ENCODE measurements around the gene BPIFB1. TPM values are rescaled to one million over a fixed set of nuclear protein-coding genes. Genes with fewer than 3 reads are reported as not detected.

The BPIFB1 gene, protein sequence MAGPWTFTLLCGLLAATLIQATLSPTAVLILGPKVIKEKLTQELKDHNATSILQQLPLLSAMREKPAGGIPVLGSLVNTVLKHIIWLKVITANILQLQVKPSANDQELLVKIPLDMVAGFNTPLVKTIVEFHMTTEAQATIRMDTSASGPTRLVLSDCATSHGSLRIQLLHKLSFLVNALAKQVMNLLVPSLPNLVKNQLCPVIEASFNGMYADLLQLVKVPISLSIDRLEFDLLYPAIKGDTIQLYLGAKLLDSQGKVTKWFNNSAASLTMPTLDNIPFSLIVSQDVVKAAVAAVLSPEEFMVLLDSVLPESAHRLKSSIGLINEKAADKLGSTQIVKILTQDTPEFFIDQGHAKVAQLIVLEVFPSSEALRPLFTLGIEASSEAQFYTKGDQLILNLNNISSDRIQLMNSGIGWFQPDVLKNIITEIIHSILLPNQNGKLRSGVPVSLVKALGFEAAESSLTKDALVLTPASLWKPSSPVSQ
- 1 to 10 TPM in 1 of 3 donors, under 1 TPM in 1, not detected in 1; 0.66 to 1.0 TPM for total RNA-seq

DNA sequence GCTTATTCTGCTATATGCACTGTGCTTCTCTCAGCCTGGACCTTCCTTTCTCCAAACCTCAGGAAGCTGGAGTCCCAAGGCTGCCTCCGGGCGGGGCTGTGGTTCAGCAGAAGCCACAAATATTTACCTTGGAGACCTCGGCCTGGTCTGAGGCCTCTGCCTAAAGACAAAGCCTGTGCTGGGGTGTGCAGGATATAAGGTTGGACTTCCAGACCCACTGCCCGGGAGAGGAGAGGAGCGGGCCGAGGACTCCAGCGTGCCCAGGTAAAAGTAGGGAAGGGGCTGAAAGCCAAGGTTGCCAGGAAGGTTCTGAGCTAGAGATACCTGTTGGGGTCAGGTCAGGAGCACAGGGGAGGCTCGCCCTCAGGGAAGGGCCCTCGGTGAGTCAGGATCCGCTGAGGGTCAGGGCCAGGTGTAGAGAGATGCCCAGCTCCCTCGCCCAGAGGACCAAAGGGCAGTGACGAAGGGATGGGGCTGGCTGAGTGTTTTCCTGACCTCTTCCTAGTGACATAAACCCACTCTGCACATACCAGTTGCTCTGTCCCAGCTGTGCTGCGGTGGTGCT is at the start of gene BPIFB1:
BPIFB1 (plus strand) TSS at position 224 of the 565 bp plus-strand sequence. CDS start 2,860 bp downstream, outside the sequence.
- Histone ChIP-seq H3K27ac (no peak within 1 kb of the TSS), H3K4me1 (no peaks in the 10 kb centered on the region), H3K9me3 (peaks cover 0 to 3% of the 10 kb centered on the region in 2 donors), H3K4me3 (no peak within 1 kb of the TSS), H3K36me3 (no peaks in the 10 kb centered on the region), H3K27me3 (no peaks in the 10 kb centered on the region)
- no peak for DNase-seq (ENCODE audit: low spot score in 2 of 2)
- TF ChIP-seq POLR2A (IDR thresholded peaks at IDR 0.05): no peak
- no peak for TF ChIP-seq POLR2AphosphoS5 (IDR thresholded peaks at IDR 0.05)
- TF ChIP-seq, protein P1, sequence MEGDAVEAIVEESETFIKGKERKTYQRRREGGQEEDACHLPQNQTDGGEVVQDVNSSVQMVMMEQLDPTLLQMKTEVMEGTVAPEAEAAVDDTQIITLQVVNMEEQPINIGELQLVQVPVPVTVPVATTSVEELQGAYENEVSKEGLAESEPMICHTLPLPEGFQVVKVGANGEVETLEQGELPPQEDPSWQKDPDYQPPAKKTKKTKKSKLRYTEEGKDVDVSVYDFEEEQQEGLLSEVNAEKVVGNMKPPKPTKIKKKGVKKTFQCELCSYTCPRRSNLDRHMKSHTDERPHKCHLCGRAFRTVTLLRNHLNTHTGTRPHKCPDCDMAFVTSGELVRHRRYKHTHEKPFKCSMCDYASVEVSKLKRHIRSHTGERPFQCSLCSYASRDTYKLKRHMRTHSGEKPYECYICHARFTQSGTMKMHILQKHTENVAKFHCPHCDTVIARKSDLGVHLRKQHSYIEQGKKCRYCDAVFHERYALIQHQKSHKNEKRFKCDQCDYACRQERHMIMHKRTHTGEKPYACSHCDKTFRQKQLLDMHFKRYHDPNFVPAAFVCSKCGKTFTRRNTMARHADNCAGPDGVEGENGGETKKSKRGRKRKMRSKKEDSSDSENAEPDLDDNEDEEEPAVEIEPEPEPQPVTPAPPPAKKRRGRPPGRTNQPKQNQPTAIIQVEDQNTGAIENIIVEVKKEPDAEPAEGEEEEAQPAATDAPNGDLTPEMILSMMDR (IDR thresholded peaks at IDR 0.05): no peak
- intact Hi-C loops (cut with DNase I; ENCODE audit: low total_unique reads): no loop called here

DNA sequence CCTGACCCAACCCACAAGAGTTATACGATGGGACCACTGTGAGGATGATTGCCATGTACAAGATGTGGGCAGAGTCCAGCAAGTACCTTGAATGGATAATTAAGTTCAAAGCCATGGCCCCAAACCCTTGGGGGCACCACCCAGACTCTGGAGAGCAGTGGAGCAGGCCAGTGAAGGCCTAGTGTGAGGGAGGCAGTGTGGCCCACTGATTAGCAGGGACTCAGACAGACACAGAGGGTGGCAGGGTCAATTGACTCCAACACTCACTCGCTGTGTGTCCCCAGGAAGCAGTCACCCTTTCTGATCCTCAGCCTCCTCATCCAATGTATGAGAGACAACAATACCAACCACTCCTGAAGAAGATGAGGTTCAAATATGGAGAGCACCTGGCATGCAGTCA is 49.0 kb upstream of the BPIFB1 start:
- Histone ChIP-seq H3K36me3 (no peaks in the 10 kb centered on the region), H3K27me3 (peaks cover 0 to 13% of the 10 kb centered on the region in 2 donors)

DNA sequence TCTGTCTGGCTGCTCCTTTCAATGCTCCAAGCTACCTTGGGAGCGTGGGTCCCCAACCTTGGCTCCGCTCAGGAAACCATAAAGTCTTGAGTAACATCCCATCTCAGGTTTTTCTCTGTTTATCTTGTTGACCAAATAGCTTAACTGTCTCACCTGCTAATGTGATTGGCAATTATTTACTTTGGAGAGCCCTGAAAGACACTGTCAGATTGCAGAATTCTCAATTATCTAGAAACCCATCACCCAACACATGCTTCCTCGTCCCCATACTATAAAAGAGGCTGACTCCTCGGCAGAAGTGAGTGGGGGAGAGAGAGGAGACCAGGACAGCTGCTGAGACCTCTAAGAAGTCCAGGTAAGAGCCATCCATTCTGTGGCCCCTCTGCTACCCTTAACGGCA is 47.3 kb upstream of the BPIFB1 start, which contains the start of gene BPIFA1:
BPIFA1 (plus strand) TSS at position 301 of the 400 bp plus-strand sequence. CDS start 1,716 bp downstream, outside the sequence.
- no peaks in the 10 kb centered on the region for H3K4me1 ChIP-seq
- TF ChIP-seq POLR2AphosphoS5 (IDR thresholded peaks at IDR 0.05) (no peak), POLR2A (IDR thresholded peaks at IDR 0.05) (no peak)
- TF ChIP-seq, protein P1 (IDR thresholded peaks at IDR 0.05): no peak
- H3K9me3 ChIP-seq: no peaks in the 10 kb centered on the region
- H3K27me3 ChIP-seq: peaks cover 0 to 13% of the 10 kb centered on the region in 2 donors
- intact Hi-C loops (cut with DNase I; ENCODE audit: low total_unique reads): no loop called here
- H3K36me3 ChIP-seq: no peaks in the 10 kb centered on the region
- no peak within 1 kb of the TSS for H3K4me3 ChIP-seq
- no peak for DNase-seq (ENCODE audit: low spot score in 2 of 2)
- no peak within 1 kb of the TSS for H3K27ac ChIP-seq

More for the DNA sequence above, 49.0 kb upstream of the BPIFB1 start:
- intact Hi-C loops (cut with DNase I; ENCODE audit: low total_unique reads): no loop called here
- TF ChIP-seq POLR2AphosphoS5 (IDR thresholded peaks at IDR 0.05): no peak
- TF ChIP-seq, protein P1 (IDR thresholded peaks at IDR 0.05): no peak
- TF ChIP-seq POLR2A (IDR thresholded peaks at IDR 0.05): no peak
- Histone ChIP-seq H3K27ac (no peak overlapping the region), H3K4me3 (no peak overlapping the region), H3K9me3 (no peaks in the 10 kb centered on the region), H3K4me1 (no peaks in the 10 kb centered on the region)
- DNase-seq (ENCODE audit: low spot score in 2 of 2): no peak

DNA sequence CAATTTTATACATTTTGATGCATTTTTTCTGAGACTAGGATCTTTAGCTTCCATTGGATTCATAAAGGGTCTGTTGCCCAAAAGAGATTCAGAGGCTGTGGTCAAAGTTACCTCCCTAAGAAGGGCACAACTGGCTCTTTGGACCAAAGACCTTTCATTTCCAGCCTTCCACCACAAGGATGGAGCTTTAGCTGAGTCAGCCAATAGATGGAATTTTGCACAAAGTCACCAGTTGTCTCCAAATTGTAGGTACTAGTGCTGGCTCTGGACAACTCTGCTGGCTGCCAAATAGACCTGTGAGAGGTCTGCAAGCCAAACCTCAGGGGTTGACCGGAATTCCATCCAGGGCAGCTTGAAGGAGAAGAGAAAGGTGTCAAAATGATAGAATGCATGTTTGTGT is 46.7 kb upstream of the BPIFB1 start:
- no peak for DNase-seq (ENCODE audit: low spot score in 2 of 2)
- Histone ChIP-seq H3K4me1 (no peaks in the 10 kb centered on the region), H3K27me3 (peaks cover 0 to 13% of the 10 kb centered on the region in 2 donors), H3K4me3 (no peak overlapping the region), H3K9me3 (no peaks in the 10 kb centered on the region), H3K36me3 (no peaks in the 10 kb centered on the region), H3K27ac (no peak overlapping the region)
- TF ChIP-seq POLR2A (IDR thresholded peaks at IDR 0.05) (no peak), POLR2AphosphoS5 (IDR thresholded peaks at IDR 0.05) (no peak)
- TF ChIP-seq, protein P1 (IDR thresholded peaks at IDR 0.05): no peak
- intact Hi-C loops (cut with DNase I; ENCODE audit: low total_unique reads): no loop called here

DNA sequence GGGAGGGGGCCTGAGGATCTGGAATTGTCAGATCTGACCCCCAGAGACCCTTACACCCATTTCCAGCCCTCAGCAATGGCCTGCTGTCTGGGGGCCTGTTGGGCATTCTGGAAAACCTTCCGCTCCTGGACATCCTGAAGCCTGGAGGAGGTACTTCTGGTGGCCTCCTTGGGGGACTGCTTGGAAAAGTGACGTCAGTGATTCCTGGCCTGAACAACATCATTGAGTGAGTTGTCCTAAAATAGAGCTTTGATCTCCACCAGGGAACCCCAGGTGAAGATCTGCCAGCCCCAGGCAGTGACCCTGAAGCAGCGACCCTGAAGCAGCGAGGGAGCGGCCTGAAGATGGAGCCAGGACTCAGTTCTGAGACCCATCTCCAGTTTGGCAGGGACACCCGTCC is 45.0 kb upstream of the BPIFB1 start:
- DNase-seq (ENCODE audit: low spot score in 2 of 2): no peak
- Histone ChIP-seq H3K27ac (no peak overlapping the region), H3K4me3 (no peak overlapping the region), H3K4me1 (no peaks in the 10 kb centered on the region), H3K27me3 (peaks cover 0 to 13% of the 10 kb centered on the region in 2 donors), H3K9me3 (no peaks in the 10 kb centered on the region), H3K36me3 (no peaks in the 10 kb centered on the region)
- intact Hi-C loops (cut with DNase I; ENCODE audit: low total_unique reads): no loop called here
- TF ChIP-seq POLR2A (IDR thresholded peaks at IDR 0.05) (no peak), POLR2AphosphoS5 (IDR thresholded peaks at IDR 0.05) (no peak)
- TF ChIP-seq, protein P1 (IDR thresholded peaks at IDR 0.05): no peak

Measured in breast epithelium (tissue), 4 donors.